Measurements from ENCODE around the gene MOB3B.

The MOB3B gene

DNA sequence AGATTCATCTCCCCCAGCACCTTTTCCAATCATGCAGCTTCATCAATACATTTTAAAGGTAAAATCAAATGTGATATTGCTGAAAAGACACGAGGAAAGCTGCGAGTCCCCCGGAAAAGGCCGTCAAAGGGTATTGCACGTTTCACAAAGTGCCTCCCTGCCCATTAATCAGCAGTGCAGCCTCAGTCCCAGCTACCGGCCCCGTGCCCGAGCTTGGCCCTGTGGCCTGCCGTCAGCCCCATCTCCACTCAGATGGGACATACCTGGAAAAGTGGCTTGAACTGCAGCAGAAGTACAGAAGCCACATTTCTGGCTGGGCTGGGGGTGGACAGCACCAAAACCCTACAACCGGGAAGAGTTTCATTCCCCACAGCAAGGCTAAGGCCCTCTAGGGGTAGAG, 192.8 kb downstream of the MOB3B start:
- Histone ChIP-seq H3K36me3 (no peaks in the 10 kb centered on the region), H3K27me3 (no peaks in the 10 kb centered on the region), H3K27ac (no peak overlapping the region), H3K9me3 (no peaks in the 10 kb centered on the region), H3K4me1 (ENCODE audit: control insufficient read depth in 1 of 2, insufficient read depth in 1 of 2, low read depth in 1 of 2, low read length in 1 of 2) (no peaks in the 10 kb centered on the region), H3K4me3 (ENCODE audit: low read depth in 1 of 2, low read length in 1 of 2) (no peak overlapping the region)
- TF ChIP-seq, protein P1, sequence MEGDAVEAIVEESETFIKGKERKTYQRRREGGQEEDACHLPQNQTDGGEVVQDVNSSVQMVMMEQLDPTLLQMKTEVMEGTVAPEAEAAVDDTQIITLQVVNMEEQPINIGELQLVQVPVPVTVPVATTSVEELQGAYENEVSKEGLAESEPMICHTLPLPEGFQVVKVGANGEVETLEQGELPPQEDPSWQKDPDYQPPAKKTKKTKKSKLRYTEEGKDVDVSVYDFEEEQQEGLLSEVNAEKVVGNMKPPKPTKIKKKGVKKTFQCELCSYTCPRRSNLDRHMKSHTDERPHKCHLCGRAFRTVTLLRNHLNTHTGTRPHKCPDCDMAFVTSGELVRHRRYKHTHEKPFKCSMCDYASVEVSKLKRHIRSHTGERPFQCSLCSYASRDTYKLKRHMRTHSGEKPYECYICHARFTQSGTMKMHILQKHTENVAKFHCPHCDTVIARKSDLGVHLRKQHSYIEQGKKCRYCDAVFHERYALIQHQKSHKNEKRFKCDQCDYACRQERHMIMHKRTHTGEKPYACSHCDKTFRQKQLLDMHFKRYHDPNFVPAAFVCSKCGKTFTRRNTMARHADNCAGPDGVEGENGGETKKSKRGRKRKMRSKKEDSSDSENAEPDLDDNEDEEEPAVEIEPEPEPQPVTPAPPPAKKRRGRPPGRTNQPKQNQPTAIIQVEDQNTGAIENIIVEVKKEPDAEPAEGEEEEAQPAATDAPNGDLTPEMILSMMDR (IDR thresholded peaks at IDR 0.05): no peak

DNA sequence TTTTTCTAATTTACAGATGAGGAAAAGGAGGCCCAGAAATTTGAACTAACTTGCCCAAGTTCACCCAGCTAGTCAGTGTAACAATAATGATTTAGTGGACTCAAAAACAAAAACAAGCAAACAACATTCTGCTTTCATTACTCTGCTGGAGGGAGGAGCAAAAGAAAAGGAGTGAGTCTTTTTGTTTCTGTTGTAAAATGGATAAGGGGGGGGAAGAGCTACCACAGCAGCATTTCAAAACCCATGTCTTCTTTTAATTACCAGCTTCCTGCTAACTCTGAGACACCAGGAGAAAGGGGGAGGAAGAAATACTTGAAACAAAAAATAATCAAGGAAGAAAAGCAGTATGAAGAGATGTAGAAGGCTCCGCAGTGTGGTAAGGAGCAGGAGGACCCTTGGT, 193.5 kb downstream of the MOB3B start:
- no peaks in the 10 kb centered on the region for H3K9me3 ChIP-seq
- no peak overlapping the region for H3K27ac ChIP-seq
- H3K27me3 ChIP-seq: no peaks in the 10 kb centered on the region
- no peaks in the 10 kb centered on the region for H3K36me3 ChIP-seq
- H3K4me1 ChIP-seq (ENCODE audit: control insufficient read depth in 1 of 2, insufficient read depth in 1 of 2, low read depth in 1 of 2, low read length in 1 of 2): no peaks in the 10 kb centered on the region
- TF ChIP-seq, protein P1 (IDR thresholded peaks at IDR 0.05): no peak
- H3K4me3 ChIP-seq (ENCODE audit: low read depth in 1 of 2, low read length in 1 of 2): no peak overlapping the region

DNA sequence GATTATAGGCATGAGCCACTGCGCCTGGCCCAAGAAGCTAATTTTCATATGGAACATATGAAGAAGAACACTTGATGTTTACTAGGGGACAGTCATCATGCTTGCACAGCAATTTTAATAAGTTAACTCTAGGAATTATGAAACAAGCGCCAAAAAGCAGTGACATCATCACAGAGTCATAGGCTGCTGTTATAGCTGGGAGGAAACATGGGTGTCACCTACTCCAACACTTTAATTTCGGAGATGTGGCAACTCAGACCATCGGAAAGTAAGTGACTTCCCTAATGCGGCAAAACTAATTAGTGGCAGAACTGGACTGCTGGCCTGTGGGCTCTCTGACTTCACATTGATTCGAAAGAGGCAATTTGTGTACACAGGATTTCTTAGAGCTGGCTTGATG, 194.5 kb downstream of the MOB3B start:
- no peaks in the 10 kb centered on the region for H3K4me1 ChIP-seq (ENCODE audit: control insufficient read depth in 1 of 2, insufficient read depth in 1 of 2, low read depth in 1 of 2, low read length in 1 of 2)
- TF ChIP-seq, protein P1 (IDR thresholded peaks at IDR 0.05): no peak
- no peaks in the 10 kb centered on the region for H3K27me3 ChIP-seq
- no peaks in the 10 kb centered on the region for H3K9me3 ChIP-seq
- H3K27ac ChIP-seq: no peak overlapping the region
- no peaks in the 10 kb centered on the region for H3K36me3 ChIP-seq
- H3K4me3 ChIP-seq (ENCODE audit: low read depth in 1 of 2, low read length in 1 of 2): no peak overlapping the region

DNA sequence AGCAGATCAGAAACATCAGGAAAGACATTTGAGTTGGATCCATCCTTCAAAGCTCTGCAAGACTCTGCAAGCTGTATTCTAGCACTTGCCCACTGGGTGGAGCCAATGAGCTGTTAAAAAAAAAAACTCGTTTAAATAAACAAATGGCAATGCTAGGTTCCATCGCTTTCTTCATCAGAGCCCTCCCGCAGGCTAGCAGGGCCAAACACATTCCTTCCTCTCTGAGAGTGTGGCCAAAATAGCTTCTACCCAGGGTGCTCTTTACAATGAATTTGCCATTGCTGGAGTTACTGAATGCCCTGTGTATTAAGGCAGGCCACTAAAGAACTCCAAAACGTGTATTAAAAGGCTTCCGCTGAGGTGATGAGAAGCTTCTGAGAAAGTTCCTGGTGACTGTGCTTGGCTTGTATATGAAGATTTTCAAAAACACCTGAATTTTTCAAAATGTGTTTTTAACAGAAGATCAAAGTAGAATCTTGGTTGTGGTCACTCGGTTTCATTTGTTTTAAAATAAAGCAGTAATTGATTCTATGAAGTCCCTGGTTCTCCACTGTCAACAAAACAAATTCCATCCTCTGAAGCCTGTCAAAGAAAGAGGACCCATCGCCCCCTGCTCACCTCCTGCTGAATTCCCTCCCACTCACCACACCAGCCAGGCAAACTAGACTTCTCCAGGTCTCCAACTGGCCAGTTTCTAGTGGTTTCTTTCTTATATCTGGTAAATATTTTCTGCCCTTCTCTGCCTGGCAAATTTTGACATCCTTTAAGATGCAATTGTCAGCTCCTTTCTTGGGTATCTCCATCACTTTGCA, 196.2 kb downstream of the MOB3B start:
- TF ChIP-seq, protein P1 (IDR thresholded peaks at IDR 0.05): peak; percentile 73
- no peaks in the 10 kb centered on the region for H3K36me3 ChIP-seq

DNA sequence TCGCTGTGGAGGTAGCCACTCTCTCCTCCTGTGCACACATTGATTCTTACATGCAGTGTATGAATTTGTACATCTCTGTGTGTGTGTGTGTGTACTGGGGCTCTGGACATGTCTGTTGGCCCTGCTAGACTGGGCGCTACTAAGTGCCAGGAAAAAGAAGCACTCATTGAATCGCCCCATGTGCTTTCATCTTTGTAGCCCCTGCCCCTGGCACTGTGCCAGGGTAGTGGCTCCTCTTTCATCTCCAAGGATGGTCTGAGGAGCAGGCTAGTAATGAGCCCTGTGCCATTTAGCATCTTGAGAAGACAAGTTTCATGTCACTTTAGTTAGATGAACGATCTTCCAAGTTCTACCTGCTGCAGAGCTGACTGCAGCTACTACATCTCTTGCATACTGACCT, 198.2 kb downstream of the MOB3B start:
- Histone ChIP-seq H3K4me3 (ENCODE audit: low read depth in 1 of 2, low read length in 1 of 2) (no peak overlapping the region), H3K36me3 (no peaks in the 10 kb centered on the region), H3K27me3 (no peaks in the 10 kb centered on the region), H3K9me3 (no peaks in the 10 kb centered on the region), H3K4me1 (ENCODE audit: control insufficient read depth in 1 of 2, insufficient read depth in 1 of 2, low read depth in 1 of 2, low read length in 1 of 2) (no peaks in the 10 kb centered on the region), H3K27ac (no peak overlapping the region)
- TF ChIP-seq, protein P1 (IDR thresholded peaks at IDR 0.05): no peak

More for the DNA sequence above, 196.2 kb downstream of the MOB3B start:
- Histone ChIP-seq H3K27me3 (no peaks in the 10 kb centered on the region), H3K4me1 (ENCODE audit: control insufficient read depth in 1 of 2, insufficient read depth in 1 of 2, low read depth in 1 of 2, low read length in 1 of 2) (no peaks in the 10 kb centered on the region), H3K4me3 (ENCODE audit: low read depth in 1 of 2, low read length in 1 of 2) (no peak overlapping the region), H3K9me3 (no peaks in the 10 kb centered on the region), H3K27ac (no peak overlapping the region)
